ENCODE data around the gene LGALS7B.
"Not testable (repeated sequence)": the region's sequence is repeated elsewhere in the genome, so short reads cannot be mapped to it uniquely, and the experiment has no call there.

- TF ChIP-seq CTCF (IDR thresholded peaks at IDR 0.05; ENCODE audit: insufficient read depth, low read depth, low read length); EZH2 (IDR thresholded peaks at IDR 0.05; ENCODE audit: insufficient read depth, low read length): not testable (repeated sequence)
These were observed 27.1 kb upstream of the LGALS7B start for GRCh38 chr19:38761884-38762389.
